Endothelial cell of hepatic sinusoid (primary cell): ENCODE measurements around the gene QRSL1.
"Not testable (repeated sequence)": the region's sequence is repeated elsewhere in the genome, so short reads cannot be mapped to it uniquely, and the experiment has no call there.

Experiments
- in situ Hi-C: cut with HindIII; loops from 2 replicates; pipeline ENCODE4 v1.10.0; 2017; ENCODE audit warnings: low sequenced_read_pairs

QRSL1 gene

DNA sequence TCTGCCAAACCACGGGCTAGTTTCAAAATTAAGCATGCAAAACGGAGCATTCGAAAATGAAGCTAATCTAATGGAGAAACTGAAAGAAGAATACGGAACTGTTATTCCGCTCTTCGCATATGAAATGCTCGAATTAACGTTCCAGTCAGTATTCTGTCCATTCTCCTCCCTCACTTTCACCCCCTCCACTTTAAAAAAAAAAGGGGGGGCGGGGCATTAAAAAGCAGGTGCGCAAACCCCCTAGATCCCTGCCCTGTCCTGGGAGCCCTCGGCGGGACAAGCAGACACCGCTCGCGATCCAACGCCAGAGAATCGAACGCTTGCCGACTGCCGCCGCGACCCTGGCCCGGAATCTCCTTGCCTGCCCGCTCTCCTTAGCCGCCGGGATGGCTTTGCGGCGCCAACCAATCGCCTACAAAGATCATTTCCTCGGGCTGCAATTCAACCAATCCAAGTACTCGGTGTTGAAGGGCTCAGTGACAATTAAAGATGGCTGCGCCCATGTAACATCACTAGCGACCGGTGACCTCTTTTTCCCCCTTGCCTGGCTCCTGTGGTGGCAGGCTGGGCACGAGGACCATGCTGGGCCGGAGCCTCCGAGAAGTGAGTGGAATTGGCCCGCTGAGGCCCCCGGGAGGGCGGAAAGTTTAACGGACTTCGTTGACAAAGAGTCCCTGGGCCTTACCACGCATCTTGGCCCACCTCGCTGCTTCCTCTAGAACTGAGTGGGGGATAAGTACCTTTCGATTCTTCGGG lies at the start of gene QRSL1, which contains the start of gene RTN4IP1:
QRSL1 (plus strand) TSS at position 476 of the 756 bp plus-strand sequence; CDS start at position 580, 104 bp downstream.
RTN4IP1 (minus strand) TSS at position 396 of the 756 bp plus-strand sequence. CDS start 477 bp downstream, outside the sequence.
- in situ Hi-C loops, result no loop called here

- in situ Hi-C loops, result loop anchor here (5.0 kb wide), 1 partner anchor 416 kb away; no protein-coding TSS in a partner anchor
Observed at GRCh38 chr6:106581468-106581867, 47.9 kb upstream of the QRSL1 start.

GRCh38 chr6:106586815-106587415 lies 42.5 kb upstream of the QRSL1 start:
- in situ Hi-C loops, result no loop called here

- in situ Hi-C loops, result not testable (repeated sequence)
Observed at GRCh38 chr6:106588937-106589336, 40.4 kb upstream of the QRSL1 start.

GRCh38 chr6:106591111-106591825 lies 38.1 kb upstream of the QRSL1 start:
- in situ Hi-C loops, result no loop called here

DNA sequence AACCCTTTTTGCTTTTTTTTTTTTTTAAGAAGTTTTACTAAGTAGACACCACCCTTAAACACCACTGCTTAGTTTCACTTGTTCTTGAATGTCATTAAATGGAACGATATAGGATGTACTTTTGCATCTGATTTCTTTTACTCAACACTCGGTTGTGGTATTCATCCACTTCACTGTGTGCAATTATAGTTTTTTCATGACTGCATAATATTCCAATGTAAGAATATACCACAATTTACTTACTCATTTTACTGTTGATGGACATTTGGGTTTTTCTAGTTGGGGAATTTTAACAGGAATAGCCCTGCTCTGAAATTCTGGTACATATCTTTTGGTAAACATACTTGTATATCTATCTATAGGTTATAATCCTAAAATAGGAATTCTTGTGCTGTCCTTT lies 29.9 kb upstream of the QRSL1 start:
- in situ Hi-C loops, result no loop called here

GRCh38 chr6:106600329-106600728 lies 29.0 kb upstream of the QRSL1 start:
- in situ Hi-C loops, result no loop called here

GRCh38 chr6:106608080-106608668 lies 21.2 kb upstream of the QRSL1 start:
- in situ Hi-C loops, result no loop called here

DNA sequence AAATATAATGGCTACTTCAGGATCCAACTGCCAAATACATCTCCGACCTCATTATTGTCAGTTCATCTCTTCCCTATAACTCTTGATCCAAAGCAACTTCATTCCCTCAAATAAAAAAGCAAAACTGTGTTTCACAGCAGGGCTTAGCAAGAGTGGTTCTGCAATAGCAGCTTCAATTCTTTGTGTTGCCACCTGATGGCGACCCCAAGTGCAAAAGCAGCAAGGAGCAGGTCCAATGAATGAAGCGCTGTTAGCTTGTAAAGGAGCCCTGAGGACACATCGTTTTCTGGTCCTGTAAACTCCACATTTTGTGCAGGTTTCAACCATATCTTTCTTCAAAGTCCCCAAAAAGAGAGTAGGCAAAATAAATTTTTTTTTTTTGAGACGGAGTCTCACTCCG lies 19.7 kb upstream of the QRSL1 start:
- in situ Hi-C loops, result no loop called here

GRCh38 chr6:106611030-106611429 lies 18.3 kb upstream of the QRSL1 start:
- in situ Hi-C loops, result no loop called here

- in situ Hi-C loops, result no loop called here
Observed at GRCh38 chr6:106612671-106613416, 16.5 kb upstream of the QRSL1 start.

- in situ Hi-C loops, result no loop called here
Observed at GRCh38 chr6:106613590-106613989, 15.8 kb upstream of the QRSL1 start.

GRCh38 chr6:106614166-106614565 lies 15.2 kb upstream of the QRSL1 start:
- in situ Hi-C loops, result no loop called here

GRCh38 chr6:106614592-106615257 lies 14.7 kb upstream of the QRSL1 start:
- in situ Hi-C loops, result no loop called here

- in situ Hi-C loops, result no loop called here
Observed at GRCh38 chr6:106617302-106617701, 12.1 kb upstream of the QRSL1 start.

GRCh38 chr6:106617857-106618256 lies 11.5 kb upstream of the QRSL1 start:
- in situ Hi-C loops, result no loop called here

DNA sequence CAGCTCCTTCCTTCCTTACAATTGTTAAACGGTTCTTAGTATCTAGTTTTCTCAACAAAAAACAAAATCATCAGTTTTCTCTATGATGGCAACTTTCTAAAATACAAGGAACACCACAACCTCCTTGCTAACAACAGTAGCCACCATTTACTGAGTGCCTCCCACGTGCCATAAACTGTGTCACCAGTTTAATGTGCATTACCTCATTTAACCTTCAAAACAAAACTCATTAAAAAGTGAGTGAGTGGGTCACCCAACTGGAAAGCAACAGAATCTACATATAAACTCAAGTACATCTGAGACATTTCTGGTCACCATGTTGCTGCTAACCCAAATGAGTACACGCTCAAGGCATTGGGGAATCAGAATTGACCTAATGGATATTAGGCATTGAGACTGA lies 11.1 kb upstream of the QRSL1 start:
- in situ Hi-C loops, result no loop called here

DNA sequence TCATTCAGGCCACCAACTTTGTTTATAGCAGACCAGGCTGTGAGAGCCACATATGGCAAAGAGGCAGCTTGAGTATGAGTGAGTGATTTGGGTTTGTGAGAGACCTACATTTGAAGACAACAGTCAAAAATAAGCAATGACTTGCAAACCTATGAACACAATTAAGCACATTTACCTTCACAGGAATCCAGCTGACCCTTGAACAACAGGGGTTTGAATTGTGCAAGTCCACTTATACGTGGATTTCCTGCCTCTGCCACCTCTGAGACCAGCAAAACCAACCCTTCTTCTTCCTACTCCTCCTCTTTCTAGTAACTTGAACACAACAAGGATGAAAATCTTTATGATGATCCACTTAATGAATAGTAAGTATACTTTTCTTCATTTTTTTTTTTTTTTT lies 10.2 kb upstream of the QRSL1 start:
- in situ Hi-C loops, result no loop called here

GRCh38 chr6:106620931-106621672 lies 8.3 kb upstream of the QRSL1 start:
- in situ Hi-C loops, result no loop called here
